ENCODE results near the gene GNG8. TPM values are rescaled to one million over a fixed set of nuclear protein-coding genes. Genes with fewer than 3 reads are reported as not detected.

GNG8 gene
- total and polyA plus RNA-seq, 9 of the 15 experiments (the other 6 are each of a cell fraction or from before 2014, with no cell fraction given) = 1.3 TPM; not detected in 8

- TF ChIP-seq CEBPG (CRISPR knock-in tag; IDR thresholded peaks at IDR 0.05) (peak; percentile 19; the same call in 1 of the 2 replicates), CEBPG (tag; conservative IDR thresholded peaks at IDR 0.05 in 1 of 2, IDR thresholded peaks at IDR 0.05 in 1 of 2) (no peak), BCOR (IDR thresholded peaks at IDR 0.05) (peak; percentile 58; the same call in 1 of the 2 replicates), ZNF79 (CRISPR knock-in tag; IDR thresholded peaks at IDR 0.05; ENCODE audit: low read depth) (no peak), ZNF511 (CRISPR knock-in tag; IDR thresholded peaks at IDR 0.05) (peak; percentile 43; the same call in 1 of the 2 replicates), KDM1A (IDR thresholded peaks at IDR 0.05) (0 out of 4 replicates have a peak, but pooled peaks of 1 of the 2 experiments have one; percentile 26), POLR3G (IDR thresholded peaks at IDR 0.05; ENCODE audit: extremely low read depth, insufficient read length, insufficient replicate concordance) (no peak), HDAC2 (IDR thresholded peaks at IDR 0.05) (peak; percentile 20; the same call in 1 of the 2 replicates)
Measured at GRCh38 chr19:46630586-46631205, 5.3 kb downstream of the GNG8 start (continued).

GRCh38 chr19:46629546-46630025 is 6.4 kb downstream of the GNG8 start:
- no peaks in the 10 kb centered on the region for H3K36me3 ChIP-seq (ENCODE audit: control insufficient read depth, insufficient read depth, low read length)
- peak in 2 of 4 experiments; percentile 68 to 83 for DNase-seq (ENCODE audit: extremely low read depth in 1 of 4, low spot score in 3 of 4)
- H3K79me2 ChIP-seq (ENCODE audit: control insufficient read depth, insufficient read depth, low read length) = no peaks in the 10 kb centered on the region
- H4K20me1 ChIP-seq (replicated peaks; ENCODE audit: control insufficient read depth, insufficient read depth, low read length) = no peaks in the 10 kb centered on the region
- H3K9me1 ChIP-seq (ENCODE audit: control insufficient read depth, insufficient read depth, low read length) = no peaks in the 10 kb centered on the region
- POLR2A ChIA-PET = interaction anchor here (0.6 kb wide), 1 partner anchor 28 kb away, joined by 3 read pairs; no protein-coding TSS in a partner anchor
- peak; percentile 73 for FAIRE-seq
- no peaks in the 10 kb centered on the region for H3K27me3 ChIP-seq (ENCODE audit: control insufficient read depth in 2 of 2, insufficient read depth in 2 of 2, low read length in 2 of 2)
- intact Hi-C loops (cut with micrococcal nuclease) = no loop called here
- CTCF ChIA-PET (ENCODE audit: low intra/inter-chr PET ratio) = no interaction called here
- BruUV-seq (replicated peaks) = no TSS peak
- H3K4me2 ChIP-seq (ENCODE audit: insufficient read depth, low read length) = peak overlapping the region; percentile 24; the same call in 1 of the 2 replicates
- peak overlapping the region in 1 of 2 experiments; percentile 15; a peak in 2 of 4 replicates for H3K9ac ChIP-seq (ENCODE audit: insufficient read depth in 1 of 2, low read depth in 2 of 2, low read length in 2 of 2)
- WGBS (ENCODE audit: insufficient coverage, low coverage, missing lambda C conversion rate) = 40% methylated on average over 15 of the region's 15 CpGs
- H3K4me3 ChIP-seq = no peak overlapping the region
- H3K4me1 ChIP-seq (replicated peaks in 1 of 2; ENCODE audit: control insufficient read depth in 2 of 2, insufficient read depth in 2 of 2, low read length in 2 of 2) = peaks cover 47 to 74% of the 10 kb centered on the region in 2 experiments
- in situ Hi-C loops (cut with MboI) = no loop called here
- H2AFZ ChIP-seq (ENCODE audit: low read depth, low read length) = peak overlapping the region; percentile 86
- ATAC-seq = peak; percentile 37
- no peaks in the 10 kb centered on the region for H3K9me3 ChIP-seq (replicated peaks; ENCODE audit: control insufficient read depth, insufficient read depth, low read depth, low read length)
- H3K27ac ChIP-seq (ENCODE audit: extremely low read depth, low read depth, low read length) = peak overlapping the region; percentile 64
- TF ChIP-seq GABPB2 (CRISPR knock-in tag; conservative IDR thresholded peaks at IDR 0.05) (no peak), POLR2G (IDR thresholded peaks at IDR 0.05; ENCODE audit: low read depth, low read length) (peak; percentile 42), ZNF175 (CRISPR knock-in tag; IDR thresholded peaks at IDR 0.05; ENCODE audit: low read depth) (no peak), MLLT1 (IDR thresholded peaks at IDR 0.05) (0 out of 4 replicates have a peak, but pooled peaks of 1 of the 2 experiments have one; percentile 33), ZFP30 (CRISPR knock-in tag; IDR thresholded peaks at IDR 0.05; ENCODE audit: borderline replicate concordance) (no peak), PPARD (CRISPR knock-in tag; IDR thresholded peaks at IDR 0.05) (no peak), NR4A1 (CRISPR knock-in tag; IDR thresholded peaks at IDR 0.05) (no peak), NR4A1 (tag; IDR thresholded peaks at IDR 0.05) (no peak), KLF10 (CRISPR knock-in tag; IDR thresholded peaks at IDR 0.05) (no peak), ZC3H11A (IDR thresholded peaks at IDR 0.05; ENCODE audit: low read depth, low read length) (no peak), TBL1XR1 (IDR thresholded peaks at IDR 0.05; ENCODE audit: low read length in 2 of 2) (no peak)

All from K562 (cell line).